Activated naive CD4-positive, alpha-beta T cell treated with anti-CD3 and anti-CD28 coated beads, Interleukin-2, amount 10 ng/mL, durations not matched to agents 7 days and 5 days (primary cell): Measurements from ENCODE around the gene CST9L.

Experiments used
- CTCF ChIA-PET: fragments of 350-600 bp; sonication (Branson Sonifier 250); formaldehyde crosslinking; loops from one replicate; lab custom pipeline; 2021; ENCODE audit warnings: antibody characterized with exemption; lab: Charles Lee
- DNase-seq: peaks from one replicate; pipeline ENCODE4 v3.0.0-alpha.2; 2020
- H3K27ac Mint-ChIP-seq: one replicate; pipeline ENCODE4 v1.8.0; 2021; ENCODE audit warnings: mild to moderate bottlenecking, moderate library complexity, mixed read lengths
- H3K27me3 Mint-ChIP-seq: one replicate; pipeline ENCODE4 v1.8.0; 2021; ENCODE audit warnings: mild to moderate bottlenecking, mixed read lengths
- H3K36me3 Mint-ChIP-seq: one replicate; pipeline ENCODE4 v1.8.0; 2021; ENCODE audit warnings: mixed read lengths
- H3K4me1 Mint-ChIP-seq: one replicate; pipeline ENCODE4 v1.8.0; 2021; ENCODE audit warnings: mixed read lengths
- H3K4me3 Mint-ChIP-seq: one replicate; pipeline ENCODE4 v1.8.0; 2021; ENCODE audit warnings: mild to moderate bottlenecking, moderate library complexity, mixed read lengths
- H3K9me3 Mint-ChIP-seq: one replicate; pipeline ENCODE4 v1.8.0; 2021; ENCODE audit warnings: mixed read lengths

CST9L gene

GRCh38 chr20:23546435-23547144 lies 21.7 kb downstream of the CST9L start:
- peaks cover 4% of the 10 kb centered on the region for H3K27me3 Mint-ChIP-seq
- no peaks in the 10 kb centered on the region for H3K9me3 Mint-ChIP-seq
- no peak for DNase-seq
- H3K36me3 Mint-ChIP-seq: no peaks in the 10 kb centered on the region
- CTCF ChIA-PET: no interaction called here
- H3K27ac Mint-ChIP-seq: no peak overlapping the region
- H3K4me3 Mint-ChIP-seq: no peak overlapping the region
- no peaks in the 10 kb centered on the region for H3K4me1 Mint-ChIP-seq

GRCh38 chr20:23544133-23544532 lies 24.2 kb downstream of the CST9L start:
- Mint-ChIP-seq H3K9me3 (no peaks in the 10 kb centered on the region), H3K36me3 (no peaks in the 10 kb centered on the region)

GRCh38 chr20:23542801-23543200 lies 25.5 kb downstream of the CST9L start:
- no peaks in the 10 kb centered on the region for H3K9me3 Mint-ChIP-seq
- DNase-seq: no peak
- H3K4me1 Mint-ChIP-seq: no peaks in the 10 kb centered on the region
- H3K36me3 Mint-ChIP-seq: no peaks in the 10 kb centered on the region
- no peak overlapping the region for H3K27ac Mint-ChIP-seq
- H3K27me3 Mint-ChIP-seq: peaks cover 12% of the 10 kb centered on the region
- CTCF ChIA-PET: no interaction called here
- no peak overlapping the region for H3K4me3 Mint-ChIP-seq

More at GRCh38 chr20:23544133-23544532, 24.2 kb downstream of the CST9L start:
- Mint-ChIP-seq H3K27me3 (peaks cover 15% of the 10 kb centered on the region), H3K27ac (no peak overlapping the region), H3K4me1 (no peaks in the 10 kb centered on the region), H3K4me3 (no peak overlapping the region)
- CTCF ChIA-PET: interaction anchor here (1.0 kb wide), 1 partner anchor 13 kb away, joined by 3 read pairs; no protein-coding TSS in a partner anchor
- DNase-seq: no peak

- no peak for DNase-seq
- Mint-ChIP-seq H3K27me3 (peaks cover 12% of the 10 kb centered on the region), H3K36me3 (no peaks in the 10 kb centered on the region), H3K4me1 (no peaks in the 10 kb centered on the region), H3K4me3 (no peak overlapping the region), H3K27ac (no peak overlapping the region), H3K9me3 (no peaks in the 10 kb centered on the region)
- CTCF ChIA-PET: no interaction called here
Observed at GRCh38 chr20:23541776-23542175, 26.5 kb downstream of the CST9L start.

- Mint-ChIP-seq H3K36me3 (no peaks in the 10 kb centered on the region), H3K9me3 (no peaks in the 10 kb centered on the region), H3K4me3 (no peak overlapping the region), H3K4me1 (no peaks in the 10 kb centered on the region), H3K27ac (no peak overlapping the region), H3K27me3 (peaks cover 12% of the 10 kb centered on the region)
- CTCF ChIA-PET: no interaction called here
- no peak for DNase-seq
Observed at GRCh38 chr20:23541330-23541729, 27.0 kb downstream of the CST9L start.

GRCh38 chr20:23540624-23541023 lies 27.7 kb downstream of the CST9L start:
- CTCF ChIA-PET: no interaction called here
- no peaks in the 10 kb centered on the region for H3K4me1 Mint-ChIP-seq
- H3K27me3 Mint-ChIP-seq: peaks cover 12% of the 10 kb centered on the region
- H3K9me3 Mint-ChIP-seq: no peaks in the 10 kb centered on the region
- H3K27ac Mint-ChIP-seq: no peak overlapping the region
- DNase-seq: no peak
- no peaks in the 10 kb centered on the region for H3K36me3 Mint-ChIP-seq
- no peak overlapping the region for H3K4me3 Mint-ChIP-seq

- no peak overlapping the region for H3K27ac Mint-ChIP-seq
Observed at GRCh38 chr20:23537030-23537429, 31.3 kb downstream of the CST9L start.

GRCh38 chr20:23536328-23536974 lies 31.8 kb downstream of the CST9L start:
- no peak for DNase-seq
- no peak overlapping the region for H3K4me3 Mint-ChIP-seq
- H3K36me3 Mint-ChIP-seq: no peaks in the 10 kb centered on the region
- no peaks in the 10 kb centered on the region for H3K4me1 Mint-ChIP-seq
- H3K27ac Mint-ChIP-seq: no peak overlapping the region
- peaks cover 12% of the 10 kb centered on the region for H3K27me3 Mint-ChIP-seq
- CTCF ChIA-PET: no interaction called here
- H3K9me3 Mint-ChIP-seq: no peaks in the 10 kb centered on the region

More at GRCh38 chr20:23537030-23537429, 31.3 kb downstream of the CST9L start:
- no peaks in the 10 kb centered on the region for H3K36me3 Mint-ChIP-seq
- no peak overlapping the region for H3K4me3 Mint-ChIP-seq
- DNase-seq: no peak
- peaks cover 12% of the 10 kb centered on the region for H3K27me3 Mint-ChIP-seq
- H3K9me3 Mint-ChIP-seq: no peaks in the 10 kb centered on the region
- no peaks in the 10 kb centered on the region for H3K4me1 Mint-ChIP-seq
- CTCF ChIA-PET: no interaction called here

- CTCF ChIA-PET: no interaction called here
- H3K27ac Mint-ChIP-seq: no peak overlapping the region
- H3K4me1 Mint-ChIP-seq: no peaks in the 10 kb centered on the region
Observed at GRCh38 chr20:23534801-23535593, 33.3 kb downstream of the CST9L start.

GRCh38 chr20:23533161-23533560 lies 35.1 kb downstream of the CST9L start:
- CTCF ChIA-PET: no interaction called here
- Mint-ChIP-seq H3K27me3 (no peaks in the 10 kb centered on the region), H3K36me3 (no peaks in the 10 kb centered on the region), H3K4me3 (no peak overlapping the region), H3K27ac (no peak overlapping the region), H3K4me1 (no peaks in the 10 kb centered on the region), H3K9me3 (peaks cover 6% of the 10 kb centered on the region)
- DNase-seq: no peak

More at GRCh38 chr20:23534801-23535593, 33.3 kb downstream of the CST9L start:
- no peak overlapping the region for H3K4me3 Mint-ChIP-seq
- no peak for DNase-seq
- no peaks in the 10 kb centered on the region for H3K36me3 Mint-ChIP-seq
- H3K9me3 Mint-ChIP-seq: no peaks in the 10 kb centered on the region
- H3K27me3 Mint-ChIP-seq: peaks cover 8% of the 10 kb centered on the region

GRCh38 chr20:23532533-23532932 lies 35.8 kb downstream of the CST9L start:
- Mint-ChIP-seq H3K36me3 (no peaks in the 10 kb centered on the region), H3K9me3 (peaks cover 7% of the 10 kb centered on the region), H3K27me3 (no peaks in the 10 kb centered on the region), H3K4me3 (no peak overlapping the region), H3K27ac (no peak overlapping the region), H3K4me1 (no peaks in the 10 kb centered on the region)
- CTCF ChIA-PET: no interaction called here
- DNase-seq: no peak

GRCh38 chr20:23530937-23531567 lies 37.2 kb downstream of the CST9L start:
- Mint-ChIP-seq H3K4me3 (no peak overlapping the region), H3K27me3 (no peaks in the 10 kb centered on the region), H3K4me1 (no peaks in the 10 kb centered on the region), H3K36me3 (no peaks in the 10 kb centered on the region), H3K9me3 (peaks cover 10% of the 10 kb centered on the region), H3K27ac (no peak overlapping the region)
- DNase-seq: no peak
- CTCF ChIA-PET: no interaction called here

GRCh38 chr20:23528867-23529431 lies 39.3 kb downstream of the CST9L start:
- CTCF ChIA-PET: no interaction called here
- peaks cover 10% of the 10 kb centered on the region for H3K9me3 Mint-ChIP-seq
- H3K27ac Mint-ChIP-seq: no peak overlapping the region
- no peaks in the 10 kb centered on the region for H3K4me1 Mint-ChIP-seq
- H3K4me3 Mint-ChIP-seq: no peak overlapping the region
- H3K27me3 Mint-ChIP-seq: no peaks in the 10 kb centered on the region
- H3K36me3 Mint-ChIP-seq: no peaks in the 10 kb centered on the region
- DNase-seq: no peak

GRCh38 chr20:23526850-23527249 lies 41.4 kb downstream of the CST9L start:
- no peaks in the 10 kb centered on the region for H3K27me3 Mint-ChIP-seq
- H3K36me3 Mint-ChIP-seq: no peaks in the 10 kb centered on the region
- no peak for DNase-seq
- H3K4me3 Mint-ChIP-seq: no peak overlapping the region
- H3K4me1 Mint-ChIP-seq: no peaks in the 10 kb centered on the region
- peaks cover 10% of the 10 kb centered on the region for H3K9me3 Mint-ChIP-seq
- H3K27ac Mint-ChIP-seq: no peak overlapping the region
- CTCF ChIA-PET: no interaction called here
